PC-3 (cell line): Measurements from ENCODE around the gene FBXO4. TPM values are rescaled to one million over a fixed set of nuclear protein-coding genes. Genes with fewer than 3 reads are reported as not detected.

Experiments
- ATAC-seq: fragments of 200-7000 bp; cut with Tn5 transposase; 2 replicates; pipeline ENCODE4 v1.9.1; 2020; ENCODE audit warnings: mild to moderate bottlenecking, moderate library complexity
- BruUV-seq: library from RNA; stranded (reverse); fragments of 400-500 nt; replicated peaks from 2 replicates; lab custom pipeline; 2021; lab: Mats Ljungman, UMichigan
- CTCF ChIA-PET: fragments of 300-600 bp; sonication (Branson Sonifier 250); formaldehyde crosslinking; loops from one replicate; lab custom pipeline; 2022; ENCODE audit warnings: antibody characterized with exemption; lab: Charles Lee
- POLR2A ChIA-PET: fragments of 300-600 bp; sonication (Branson Sonifier 250); formaldehyde crosslinking; loops from one replicate; lab custom pipeline; 2022; ENCODE audit warnings: antibody characterized with exemption; ENCODE audit not compliant: unreplicated experiment; lab: Charles Lee
- DNase-seq: peaks from one replicate; pipeline ENCODE4 v3.0.0-alpha.2; 2015
- H2AFZ ChIP-seq: fragments of 300-600 bp; sonication (generic); 2 replicates; pipeline ENCODE4 v1.6.0; 2016; ENCODE audit warnings: antibody characterized with exemption, low read length
- H3F3A ChIP-seq: fragments of 300-600 bp; sonication (generic); one replicate; pipeline ENCODE4 v1.6.0; 2017; ENCODE audit warnings: antibody characterized with exemption, low read length, control low read depth, mild to moderate bottlenecking; ENCODE audit not compliant: unreplicated experiment
- H3K27ac ChIP-seq: fragments of 300-600 bp; sonication (generic); 2 replicates; pipeline ENCODE4 v1.5.1; 2016; ENCODE audit warnings: mild to moderate bottlenecking, low read length
- H3K27me3 ChIP-seq: fragments of 300-600 bp; sonication (generic); 2 replicates; pipeline ENCODE4 v1.6.1; 2016; ENCODE audit warnings: low read length, mixed read lengths
- H3K36me3 ChIP-seq: fragments of 300-600 bp; sonication (generic); 2 replicates; pipeline ENCODE4 v1.6.1; 2016; ENCODE audit warnings: low read depth, mixed run types, low read length, mixed read lengths
- H3K4me1 ChIP-seq: fragments of 300-600 bp; sonication (generic); 2 replicates; pipeline ENCODE4 v1.5.1; 2016; ENCODE audit warnings: low read length; ENCODE audit not compliant: insufficient read depth
- H3K4me2 ChIP-seq: fragments of 300-600 bp; sonication (generic); 2 replicates; pipeline ENCODE4 v1.6.0; 2016; ENCODE audit warnings: low read length
- H3K4me3 ChIP-seq: fragments of 300-600 bp; sonication (generic); 2 replicates; pipeline ENCODE4 v1.5.1; 2016; ENCODE audit warnings: mild to moderate bottlenecking, low read length, mixed read lengths
- H3K79me2 ChIP-seq: fragments of 300-600 bp; sonication (generic); 2 replicates; pipeline ENCODE4 v1.6.1; 2017; ENCODE audit warnings: low read length, mixed read lengths
- H3K9ac ChIP-seq: fragments of 300-600 bp; sonication (generic); 2 replicates; pipeline ENCODE4 v1.6.0; 2016; ENCODE audit warnings: mild to moderate bottlenecking, low read length
- H3K9me2 ChIP-seq: fragments of 300-600 bp; sonication (generic); replicated peaks from 2 replicates; pipeline ENCODE4 v1.6.1; 2016; ENCODE audit warnings: mixed run types, low read length, mixed read lengths
- H3K9me3 ChIP-seq: fragments of 300-600 bp; sonication (generic); 2 replicates; pipeline ENCODE4 v1.6.1; 2016; ENCODE audit warnings: low read length, mixed read lengths
- H4K20me1 ChIP-seq: fragments of 300-600 bp; sonication (generic); 2 replicates; pipeline ENCODE4 v1.6.1; 2016; ENCODE audit warnings: low read length, mixed read lengths
- CTCF ChIP-seq: fragments of 300-600 bp; sonication (generic); conservative IDR thresholded peaks from 2 replicates; pipeline ENCODE4 v1.5.1; 2017; ENCODE audit warnings: antibody characterized with exemption, low read depth, mild to moderate bottlenecking, low read length
- EZH2 ChIP-seq: fragments of 300-600 bp; sonication (generic); IDR thresholded peaks from one replicate; pipeline ENCODE4 v1.6.1; 2017; ENCODE audit warnings: antibody characterized with exemption, mild to moderate bottlenecking, low read length; ENCODE audit not compliant: unreplicated experiment
- EZH2phosphoT487 ChIP-seq: fragments of 300-600 bp; sonication (generic); IDR thresholded peaks from 2 replicates; pipeline ENCODE4 v1.6.1; 2018; ENCODE audit warnings: mild to moderate bottlenecking, antibody characterized with exemption, low read length, borderline replicate concordance
- intact Hi-C: fragments of 100-400 bp; cut with micrococcal nuclease; formaldehyde crosslinking; loops from 2 replicates; pipeline ENCODE4 v1.9.0; 2023
- total RNA-seq: library from RNA; depleted of rRNA; stranded (reverse); fragments of >200 nt; gene quantifications from 2 replicates; pipeline ENCODE4 v1.2.3, GENCODE V29; 2014

The FBXO4 gene
- total RNA-seq, 1 experiment from 2014 or later: 18.1 TPM

- Histone ChIP-seq H2AFZ (peak overlapping the region; percentile 92), H3K4me2 (peak overlapping the region; percentile 92), H3K36me3 (peaks cover 9% of the 10 kb centered on the region; the same call in 1 of the 2 replicates), H3K4me3 (peak overlapping the region; percentile 84), H4K20me1 (no peaks in the 10 kb centered on the region), H3K4me1 (peaks cover 30% of the 10 kb centered on the region), H3F3A (no peaks in the 10 kb centered on the region), H3K27me3 (no peaks in the 10 kb centered on the region), H3K27ac (peak overlapping the region; percentile 74), H3K9ac (peak overlapping the region; percentile 95), H3K9me3 (no peaks in the 10 kb centered on the region), H3K79me2 (no peaks in the 10 kb centered on the region), H3K9me2 (no peaks in the 10 kb centered on the region)
- BruUV-seq: no TSS peak
- ATAC-seq (no peak), DNase-seq (no peak)
- TF ChIP-seq EZH2phosphoT487 (no peak), EZH2 (no peak), CTCF (no peak)
- intact Hi-C loops: loop anchor here (10.0 kb wide), 1 partner anchor 130 kb away; no protein-coding TSS in a partner anchor
- ChIA-PET CTCF (interaction anchor here (1.0 kb wide), 1 partner anchor 68 kb away, joined by 3 read pairs; no protein-coding TSS in a partner anchor), POLR2A (interaction anchor here (0.6 kb wide), 1 partner anchor 676 kb away, joined by 6 read pairs; no protein-coding TSS in a partner anchor)
These were observed 582 bp upstream of the FBXO4 start for GRCh38 chr5:41924526-41924871.

- DNase-seq: peak; percentile 58
- POLR2A ChIA-PET: no interaction called here
- CTCF ChIA-PET: interaction anchor here (0.6 to 1.0 kb wide), 2 partner anchors 44 to 69 kb away, joined by 3 read pairs; no protein-coding TSS in a partner anchor
- no TSS peak for BruUV-seq
- Histone ChIP-seq H4K20me1 (no peaks in the 10 kb centered on the region), H3K4me2 (peak overlapping the region; percentile 92), H3K27ac (peak overlapping the region; percentile 74), H3K9ac (peak overlapping the region; percentile 95), H3K36me3 (peaks cover 3% of the 10 kb centered on the region; the same call in 1 of the 2 replicates), H3K9me2 (no peaks in the 10 kb centered on the region), H3K9me3 (no peaks in the 10 kb centered on the region), H3K27me3 (no peaks in the 10 kb centered on the region), H3K4me3 (peak overlapping the region; percentile 84), H2AFZ (peak overlapping the region; percentile 92), H3K4me1 (peaks cover 30% of the 10 kb centered on the region), H3F3A (no peaks in the 10 kb centered on the region), H3K79me2 (no peaks in the 10 kb centered on the region)
- TF ChIP-seq EZH2phosphoT487 (no peak), EZH2 (no peak), CTCF (no peak)
- ATAC-seq: peak; percentile 37
- intact Hi-C loops: loop anchor here (1.0 to 10.0 kb wide), 3 partner anchors 69 to 842 kb away; no protein-coding TSS in a partner anchor
These were observed 472 bp downstream of the FBXO4 start for GRCh38 chr5:41925555-41925951.

DNA sequence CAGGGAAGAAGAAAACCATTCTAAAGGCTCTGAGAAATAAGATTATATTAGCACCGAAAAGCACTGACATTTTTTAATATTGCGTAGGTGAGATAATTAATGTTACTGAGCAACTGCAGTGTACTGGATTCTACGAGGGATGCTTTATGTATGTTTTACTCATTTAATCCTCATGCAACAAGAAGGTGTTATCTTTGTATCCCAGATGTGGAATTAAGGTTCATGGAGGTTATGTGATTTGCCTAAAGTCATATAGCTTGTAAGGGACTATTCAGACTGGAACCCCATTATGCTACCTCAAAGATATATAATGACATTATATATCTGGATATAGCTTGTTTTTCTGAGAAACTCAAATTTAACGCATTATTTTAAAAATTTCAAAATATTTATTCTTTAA, 2.5 kb downstream of the FBXO4 start:
- intact Hi-C loops: loop anchor here (10.0 kb wide), 1 partner anchor 127 kb away; no protein-coding TSS in a partner anchor
- ATAC-seq: no peak
- H3K36me3 ChIP-seq: no peaks in the 10 kb centered on the region

More for the DNA sequence above, 2.5 kb downstream of the FBXO4 start:
- Histone ChIP-seq H2AFZ (no peak overlapping the region), H4K20me1 (no peaks in the 10 kb centered on the region), H3K9me2 (no peaks in the 10 kb centered on the region), H3K27me3 (no peaks in the 10 kb centered on the region), H3K79me2 (no peaks in the 10 kb centered on the region), H3K4me3 (no peak overlapping the region), H3K9ac (no peak overlapping the region), H3F3A (no peaks in the 10 kb centered on the region), H3K9me3 (no peaks in the 10 kb centered on the region), H3K4me1 (peaks cover 20% of the 10 kb centered on the region), H3K4me2 (no peak overlapping the region), H3K27ac (no peak overlapping the region)
- DNase-seq: no peak
- CTCF ChIA-PET: no interaction called here
- TF ChIP-seq EZH2 (no peak), EZH2phosphoT487 (no peak), CTCF (no peak)
- BruUV-seq: no TSS peak
- POLR2A ChIA-PET: no interaction called here
